ENCODE measurements around the gene GABRB3.

The GABRB3 gene

DNA sequence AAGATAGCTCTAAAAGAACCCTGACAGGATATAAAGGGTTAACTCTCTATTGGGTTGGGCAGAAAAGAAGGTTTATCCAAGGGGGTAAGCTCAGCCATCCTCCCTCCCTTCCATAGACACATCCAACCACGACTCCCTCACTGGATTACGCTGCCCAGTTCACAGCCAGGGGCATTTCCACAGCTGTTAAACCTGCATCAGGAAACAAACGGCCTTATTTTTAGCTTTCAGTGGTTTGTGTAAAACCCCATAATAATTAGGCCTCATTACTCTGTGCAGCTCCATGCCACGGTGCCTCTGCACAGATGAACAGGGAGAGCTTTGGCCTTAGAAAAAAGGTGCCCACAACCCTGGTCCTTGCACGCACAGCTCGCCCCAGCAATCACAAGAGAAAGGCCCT is 110.6 kb downstream of the GABRB3 start:
- ChIA-PET CTCF (no interaction called here), POLR2A (no interaction called here)
- no peak overlapping the region for H3K27ac ChIP-seq (ENCODE audit: extremely low read depth, low read depth, low read length)
- H3K4me3 ChIP-seq (ENCODE audit: low read depth, low read length), result no peak overlapping the region
- H3K9me3 ChIP-seq (ENCODE audit: control insufficient read depth, insufficient read depth, low read depth, low read length), result no peaks in the 10 kb centered on the region
- H3K4me1 ChIP-seq (ENCODE audit: control insufficient read depth, insufficient read depth, low read length), result no peaks in the 10 kb centered on the region
- no peaks in the 10 kb centered on the region for H3K36me3 ChIP-seq (ENCODE audit: control insufficient read depth in 2 of 2, insufficient read depth in 1 of 2, low read length in 2 of 2)
- no peak for TF ChIP-seq ZNF350 (tag by site-specific recombination; IDR thresholded peaks at IDR 0.05)

DNA sequence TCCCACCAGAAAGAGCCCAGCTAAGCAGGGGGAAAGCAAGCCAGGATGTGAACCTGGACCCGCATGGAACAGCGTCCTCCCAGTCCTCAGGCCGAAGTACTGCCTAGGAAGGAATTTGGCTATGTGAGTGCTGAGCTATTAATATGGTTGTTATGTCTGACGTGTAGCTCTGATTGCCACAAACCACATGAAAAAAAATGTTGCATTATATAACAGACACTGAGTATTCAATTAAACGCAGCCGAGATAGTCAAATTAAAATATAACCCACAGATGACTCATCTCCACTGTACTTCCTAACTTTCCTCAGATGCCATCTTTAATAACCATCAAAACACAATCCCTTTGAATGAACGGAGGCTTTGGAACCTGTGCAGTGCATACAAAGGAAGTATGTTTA is 111.1 kb downstream of the GABRB3 start:
- Histone ChIP-seq H3K36me3 (ENCODE audit: control insufficient read depth in 2 of 2, insufficient read depth in 1 of 2, low read length in 2 of 2) (no peaks in the 10 kb centered on the region), H3K4me1 (ENCODE audit: control insufficient read depth, insufficient read depth, low read length) (no peaks in the 10 kb centered on the region), H3K9me3 (ENCODE audit: control insufficient read depth, insufficient read depth, low read depth, low read length) (no peaks in the 10 kb centered on the region), H3K27ac (ENCODE audit: extremely low read depth, low read depth, low read length) (no peak overlapping the region), H3K4me3 (ENCODE audit: low read depth, low read length) (no peak overlapping the region)
- CTCF ChIA-PET, result interaction anchor here (0.7 kb wide), 1 partner anchor 400 kb away, joined by 3 read pairs; no protein-coding TSS in a partner anchor
- no peak for TF ChIP-seq ZNF10 (tag by site-specific recombination; IDR thresholded peaks at IDR 0.05)
- no peak for TF ChIP-seq ZNF169 (tag by site-specific recombination; IDR thresholded peaks at IDR 0.05)
- TF ChIP-seq ZBTB1 (tag by site-specific recombination; IDR thresholded peaks at IDR 0.05), result no peak
- TF ChIP-seq ZNF473 (tag by site-specific recombination; IDR thresholded peaks at IDR 0.05), result no peak
- TF ChIP-seq MEIS1 (CRISPR knock-in tag; IDR thresholded peaks at IDR 0.05; ENCODE audit: borderline replicate concordance), result no peak
- no peak for TF ChIP-seq ZNF24 (tag by site-specific recombination; IDR thresholded peaks at IDR 0.05)
- POLR2A ChIA-PET, result no interaction called here

DNA sequence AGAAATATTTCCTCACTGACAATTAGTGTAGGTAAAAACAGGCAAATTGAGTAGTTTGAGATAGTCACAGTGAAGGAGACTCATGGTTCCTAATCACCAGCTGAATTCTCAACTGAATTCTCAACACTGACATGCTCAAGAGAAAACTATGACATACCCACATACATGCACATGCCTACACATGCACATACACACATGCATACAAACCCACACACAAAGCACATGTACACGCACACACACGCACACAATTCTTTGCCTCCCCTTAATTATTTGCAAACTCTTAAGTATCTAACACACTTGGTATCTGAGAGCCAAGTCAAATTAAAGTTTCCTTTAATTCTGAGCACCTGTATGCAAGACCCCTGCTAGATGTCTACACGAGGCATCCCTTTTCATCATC is 111.8 kb downstream of the GABRB3 start:
- Histone ChIP-seq H3K36me3 (ENCODE audit: control insufficient read depth in 2 of 2, insufficient read depth in 1 of 2, low read length in 2 of 2) (no peaks in the 10 kb centered on the region), H3K9me3 (ENCODE audit: control insufficient read depth, insufficient read depth, low read depth, low read length) (no peaks in the 10 kb centered on the region), H3K4me3 (ENCODE audit: low read depth, low read length) (no peak overlapping the region), H3K27ac (ENCODE audit: extremely low read depth, low read depth, low read length) (no peak overlapping the region), H3K4me1 (ENCODE audit: control insufficient read depth, insufficient read depth, low read length) (no peaks in the 10 kb centered on the region)
- CTCF ChIA-PET, result interaction anchor here (0.7 kb wide), 1 partner anchor 400 kb away, joined by 3 read pairs; no protein-coding TSS in a partner anchor
- TF ChIP-seq ZSCAN16 (tag by site-specific recombination; IDR thresholded peaks at IDR 0.05) (no peak), ZNF670 (tag by site-specific recombination; IDR thresholded peaks at IDR 0.05; ENCODE audit: low read depth) (no peak), ZNF624 (tag by site-specific recombination; IDR thresholded peaks at IDR 0.05) (no peak), ZNF2 (tag by site-specific recombination; IDR thresholded peaks at IDR 0.05) (no peak), ZNF140 (tag by site-specific recombination; IDR thresholded peaks at IDR 0.05) (no peak), ZEB2 (tag by site-specific recombination; IDR thresholded peaks at IDR 0.05) (no peak), YY1 (tag by site-specific recombination; IDR thresholded peaks at IDR 0.05) (no peak)
- TF ChIP-seq, protein P1, sequence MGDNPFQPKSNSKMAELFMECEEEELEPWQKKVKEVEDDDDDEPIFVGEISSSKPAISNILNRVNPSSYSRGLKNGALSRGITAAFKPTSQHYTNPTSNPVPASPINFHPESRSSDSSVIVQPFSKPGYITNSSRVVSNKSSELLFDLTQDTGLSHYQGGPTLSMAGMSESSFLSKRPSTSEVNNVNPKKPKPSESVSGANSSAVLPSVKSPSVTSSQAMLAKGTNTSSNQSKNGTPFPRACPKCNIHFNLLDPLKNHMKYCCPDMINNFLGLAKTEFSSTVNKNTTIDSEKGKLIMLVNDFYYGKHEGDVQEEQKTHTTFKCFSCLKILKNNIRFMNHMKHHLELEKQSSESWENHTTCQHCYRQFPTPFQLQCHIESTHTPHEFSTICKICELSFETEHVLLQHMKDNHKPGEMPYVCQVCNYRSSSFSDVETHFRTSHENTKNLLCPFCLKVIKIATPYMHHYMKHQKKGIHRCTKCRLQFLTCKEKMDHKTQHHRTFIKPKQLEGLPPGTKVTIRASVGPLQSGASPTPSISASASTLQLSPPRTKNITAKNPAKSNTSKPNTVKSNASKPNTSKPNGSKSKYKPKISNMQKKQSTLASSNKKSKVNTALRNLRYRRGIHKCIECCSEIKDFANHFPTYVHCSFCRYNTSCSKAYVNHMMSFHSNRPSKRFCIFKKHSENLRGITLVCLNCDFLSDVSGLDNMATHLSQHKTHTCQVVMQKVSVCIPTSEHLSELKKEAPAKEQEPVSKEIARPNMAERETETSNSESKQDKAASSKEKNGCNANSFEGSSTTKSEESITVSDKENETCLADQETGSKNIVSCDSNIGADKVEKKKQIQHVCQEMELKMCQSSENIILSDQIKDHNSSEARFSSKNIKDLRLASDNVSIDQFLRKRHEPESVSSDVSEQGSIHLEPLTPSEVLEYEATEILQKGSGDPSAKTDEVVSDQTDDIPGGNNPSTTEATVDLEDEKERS (tag by site-specific recombination; IDR thresholded peaks at IDR 0.05), result no peak
- TF ChIP-seq, protein P2, sequence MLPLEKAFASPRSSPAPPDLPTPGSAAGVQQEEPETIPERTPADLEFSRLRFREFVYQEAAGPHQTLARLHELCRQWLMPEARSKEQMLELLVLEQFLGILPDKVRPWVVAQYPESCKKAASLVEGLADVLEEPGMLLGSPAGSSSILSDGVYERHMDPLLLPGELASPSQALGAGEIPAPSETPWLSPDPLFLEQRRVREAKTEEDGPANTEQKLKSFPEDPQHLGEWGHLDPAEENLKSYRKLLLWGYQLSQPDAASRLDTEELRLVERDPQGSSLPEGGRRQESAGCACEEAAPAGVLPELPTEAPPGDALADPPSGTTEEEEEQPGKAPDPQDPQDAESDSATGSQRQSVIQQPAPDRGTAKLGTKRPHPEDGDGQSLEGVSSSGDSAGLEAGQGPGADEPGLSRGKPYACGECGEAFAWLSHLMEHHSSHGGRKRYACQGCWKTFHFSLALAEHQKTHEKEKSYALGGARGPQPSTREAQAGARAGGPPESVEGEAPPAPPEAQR (tag by site-specific recombination; IDR thresholded peaks at IDR 0.05), result no peak
- TF ChIP-seq, protein P3, sequence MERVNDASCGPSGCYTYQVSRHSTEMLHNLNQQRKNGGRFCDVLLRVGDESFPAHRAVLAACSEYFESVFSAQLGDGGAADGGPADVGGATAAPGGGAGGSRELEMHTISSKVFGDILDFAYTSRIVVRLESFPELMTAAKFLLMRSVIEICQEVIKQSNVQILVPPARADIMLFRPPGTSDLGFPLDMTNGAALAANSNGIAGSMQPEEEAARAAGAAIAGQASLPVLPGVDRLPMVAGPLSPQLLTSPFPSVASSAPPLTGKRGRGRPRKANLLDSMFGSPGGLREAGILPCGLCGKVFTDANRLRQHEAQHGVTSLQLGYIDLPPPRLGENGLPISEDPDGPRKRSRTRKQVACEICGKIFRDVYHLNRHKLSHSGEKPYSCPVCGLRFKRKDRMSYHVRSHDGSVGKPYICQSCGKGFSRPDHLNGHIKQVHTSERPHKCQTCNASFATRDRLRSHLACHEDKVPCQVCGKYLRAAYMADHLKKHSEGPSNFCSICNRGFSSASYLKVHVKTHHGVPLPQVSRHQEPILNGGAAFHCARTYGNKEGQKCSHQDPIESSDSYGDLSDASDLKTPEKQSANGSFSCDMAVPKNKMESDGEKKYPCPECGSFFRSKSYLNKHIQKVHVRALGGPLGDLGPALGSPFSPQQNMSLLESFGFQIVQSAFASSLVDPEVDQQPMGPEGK (tag by site-specific recombination; IDR thresholded peaks at IDR 0.05), result no peak
- POLR2A ChIA-PET, result no interaction called here

All from HEK293 (cell line).